GM23338 (cell line): Measurements from ENCODE around the gene FLYWCH1. TPM values are rescaled to one million over a fixed set of nuclear protein-coding genes. Genes with fewer than 3 reads are reported as not detected.
A peak's percentile ranks its signal among the peaks of the same experiment; 100 is the strongest.

Experiments used
- ATAC-seq: fragments of 200-7000 bp; cut with Tn5 transposase; 3 replicates; pipeline ENCODE4 v1.9.1; 2020
- DNase-seq: peaks from one replicate; pipeline ENCODE4 v3.0.0-alpha.2; 2015; ENCODE audit warnings: low spot score
- H2AFZ ChIP-seq: fragments of 200-600 bp; sonication (generic); 2 replicates; pipeline ENCODE4 v1.8.0; 2016; ENCODE audit warnings: antibody characterized with exemption, mild to moderate bottlenecking, moderate library complexity
- H3F3A ChIP-seq: fragments of 200-600 bp; sonication (generic); replicated peaks from 2 replicates; pipeline ENCODE4 v1.8.0; 2017; ENCODE audit warnings: antibody characterized with exemption, mixed run types, low read depth
- H3K27ac ChIP-seq: fragments of 200-600 bp; sonication (generic); 2 replicates; pipeline ENCODE4 v1.6.1; 2016; ENCODE audit warnings: low read depth
- H3K27me3 ChIP-seq: fragments of 200-600 bp; sonication (generic); 2 replicates; pipeline ENCODE4 v1.8.0; 2016; ENCODE audit warnings: mild to moderate bottlenecking, mixed run types, moderate library complexity; ENCODE audit not compliant: insufficient read depth
- H3K36me3 ChIP-seq: fragments of 200-600 bp; sonication (generic); 2 replicates; pipeline ENCODE4 v1.8.0; 2016; ENCODE audit warnings: mild to moderate bottlenecking; ENCODE audit not compliant: insufficient read depth
- H3K4me1 ChIP-seq: fragments of 200-600 bp; sonication (generic); 2 replicates; pipeline ENCODE4 v1.8.0; 2016; ENCODE audit warnings: mild to moderate bottlenecking, moderate library complexity; ENCODE audit not compliant: insufficient read depth
- H3K4me2 ChIP-seq: fragments of 200-600 bp; sonication (generic); 2 replicates; pipeline ENCODE4 v1.7.1; 2017; ENCODE audit warnings: mixed run types
- H3K4me3 ChIP-seq: fragments of 200-600 bp; sonication (generic); 2 replicates; pipeline ENCODE4 v1.6.1; 2016; ENCODE audit warnings: mixed run types
- H3K79me2 ChIP-seq: fragments of 200-600 bp; sonication (generic); replicated peaks from 2 replicates; pipeline ENCODE4 v1.8.0; 2017; ENCODE audit warnings: mild to moderate bottlenecking; ENCODE audit not compliant: insufficient read depth
- H3K9me2 ChIP-seq: fragments of 200-600 bp; sonication (generic); 2 replicates; pipeline ENCODE4 v1.8.0; 2017; ENCODE audit not compliant: insufficient read depth
- H4K20me1 ChIP-seq: fragments of 200-600 bp; sonication (generic); replicated peaks from 2 replicates; pipeline ENCODE4 v1.8.0; 2017; ENCODE audit warnings: mild to moderate bottlenecking; ENCODE audit not compliant: insufficient read depth
- H3K27ac Mint-ChIP-seq: 2 replicates; pipeline ENCODE4 v1.8.0; 2020; ENCODE audit warnings: inconsistent platforms, mild to moderate bottlenecking, moderate library complexity, mixed read lengths
- H3K27me3 Mint-ChIP-seq: 3 replicates; pipeline ENCODE4 v1.8.0; 2022; ENCODE audit warnings: low read depth, mild to moderate bottlenecking, moderate library complexity, mixed read lengths, inconsistent platforms; ENCODE audit not compliant: insufficient read depth, poor library complexity
- H3K36me3 Mint-ChIP-seq: 3 replicates; pipeline ENCODE4 v1.8.0; 2021; ENCODE audit warnings: low read depth, mild to moderate bottlenecking, inconsistent platforms, moderate library complexity, mixed read lengths
- H3K4me1 Mint-ChIP-seq: 3 replicates; pipeline ENCODE4 v1.8.0; 2020; ENCODE audit warnings: mild to moderate bottlenecking, inconsistent platforms, mixed read lengths
- H3K4me3 Mint-ChIP-seq: 3 replicates; pipeline ENCODE4 v1.8.0; 2021; ENCODE audit warnings: moderate library complexity, mild to moderate bottlenecking, inconsistent platforms, mixed read lengths
- H3K9me3 Mint-ChIP-seq: 3 replicates; pipeline ENCODE4 v1.8.0; 2020; ENCODE audit warnings: moderate library complexity, mild to moderate bottlenecking, inconsistent platforms, mixed read lengths
- CREB1 ChIP-seq: fragments of 250-450 bp; sonication (Bioruptor Pico); IDR thresholded peaks from 2 replicates; pipeline ENCODE4 v1.5.0; 2020; ENCODE audit warnings: low read depth, mild to moderate bottlenecking, moderate library complexity
- EZH2 ChIP-seq: fragments of 200-600 bp; sonication (generic); IDR thresholded peaks from one replicate; pipeline ENCODE4 v1.8.0; 2017; ENCODE audit warnings: antibody characterized with exemption, mild to moderate bottlenecking, low read depth; ENCODE audit not compliant: unreplicated experiment
- EZH2phosphoT487 ChIP-seq: fragments of 200-600 bp; sonication (generic); IDR thresholded peaks from one replicate; pipeline ENCODE4 v1.8.1; 2018; ENCODE audit warnings: antibody characterized with exemption; ENCODE audit not compliant: unreplicated experiment
- JUNB ChIP-seq: IDR thresholded peaks from one replicate; pipeline ENCODE4 v1.6.1; 2016; ENCODE audit warnings: antibody characterized with exemption; ENCODE audit not compliant: unreplicated experiment
- NANOG ChIP-seq: IDR thresholded peaks from 2 replicates; pipeline ENCODE4 v1.6.1; 2016; ENCODE audit warnings: antibody characterized with exemption, borderline replicate concordance
- ZNF331 ChIP-seq: fragments of 250-450 bp; sonication (Bioruptor Pico); IDR thresholded peaks from 2 replicates; pipeline ENCODE4 v1.5.0; 2020; ENCODE audit warnings: low read depth, mild to moderate bottlenecking, moderate library complexity
- polyA plus RNA-seq: library from polyadenylated mRNA; unstranded; fragments of >200 nt; fragmentation: Nextera tagmentation; extraction: Ambion mirVana; gene quantifications from 2 replicates; pipeline ENCODE4 v1.2.1, GENCODE V29; 2016
- total RNA-seq: library from RNA; depleted of rRNA; stranded (reverse); fragments of >200 nt; shearing (Covaris generic); gene quantifications from 2 replicates; pipeline ENCODE4 v1.2.3, GENCODE V29; 2014
- TF ChIP-seq, protein P1 (sequence below): IDR thresholded peaks from one replicate; pipeline ENCODE4 v1.6.1; 2018; ENCODE audit warnings: antibody characterized with exemption; ENCODE audit not compliant: unreplicated experiment
- TF ChIP-seq, protein P2 (sequence below), 2 experiments: fragments of 200-600 bp in 1 of 2; sonication (generic) in 1 of 2; conservative IDR thresholded peaks; 2 replicates each; pipeline versions ENCODE4 v1.5.1 to v1.6.1; 2016 to 2017; ENCODE audit warnings: antibody characterized with exemption in 2 of 2, low read depth in 2 of 2, mild to moderate bottlenecking in 2 of 2, moderate library complexity in 1 of 2
- TF ChIP-seq, protein P3 (sequence below): IDR thresholded peaks from 2 replicates; pipeline ENCODE4 v1.6.1; 2016; ENCODE audit warnings: antibody characterized with exemption
- TF ChIP-seq, protein P4 (sequence below): fragments of 250-450 bp; sonication (Bioruptor Pico); IDR thresholded peaks from 2 replicates; pipeline ENCODE4 v1.5.0; 2020; ENCODE audit warnings: mild to moderate bottlenecking, moderate library complexity

FLYWCH1 gene
- total and polyA plus RNA-seq, 2 experiments from 2014 or later = 6.0 to 29.3 TPM

DNA sequence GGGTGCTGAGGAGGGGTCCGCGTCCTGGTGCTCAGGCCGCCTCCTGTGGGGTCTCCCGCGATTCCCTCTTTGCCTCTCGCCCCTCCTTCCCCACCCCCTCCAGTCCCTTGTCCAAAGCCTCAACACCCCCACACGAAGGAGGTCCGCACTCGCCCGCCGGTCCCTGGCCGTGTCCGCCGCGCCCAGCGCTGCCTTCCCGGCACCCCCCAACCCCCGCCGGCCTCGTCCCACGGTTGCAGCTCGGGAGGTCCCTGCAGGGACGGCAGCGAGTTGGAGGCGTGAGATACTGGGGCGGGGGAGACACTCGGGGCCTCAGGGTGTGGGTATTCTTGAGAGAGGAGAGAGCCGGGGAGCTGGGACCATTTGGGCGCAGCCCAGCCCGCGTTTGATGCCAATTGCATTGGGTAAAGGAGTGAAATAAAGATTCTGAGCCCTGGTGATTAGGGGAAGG lies 28.2 kb upstream of the FLYWCH1 start:
- DNase-seq (peak; percentile 28), ATAC-seq (peak; percentile 7)
- H3K27me3 Mint-ChIP-seq = peaks cover 14% of the 10 kb centered on the region
- no peaks in the 10 kb centered on the region for H3K36me3 ChIP-seq
- H3K4me3 ChIP-seq = peak overlapping the region; percentile 94
- H3K27me3 ChIP-seq = peaks cover 13% of the 10 kb centered on the region; the same call in 1 of the 2 replicates
- H3F3A ChIP-seq = no peaks in the 10 kb centered on the region
- H3K79me2 ChIP-seq = no peaks in the 10 kb centered on the region; the same call in 1 of the 2 replicates
- H3K4me3 Mint-ChIP-seq = peak overlapping the region; percentile 90
- peaks cover 6% of the 10 kb centered on the region; the same call in 1 of the 2 replicates for H3K9me2 ChIP-seq
- peaks cover 15% of the 10 kb centered on the region for H3K9me3 Mint-ChIP-seq
- peaks cover 5% of the 10 kb centered on the region for H3K4me1 ChIP-seq
- no peak overlapping the region for H3K27ac ChIP-seq
- H3K4me1 Mint-ChIP-seq = peaks cover 5% of the 10 kb centered on the region
- TF ChIP-seq CREB1 (CRISPR knock-in tag) = no peak
- TF ChIP-seq, protein P1, sequence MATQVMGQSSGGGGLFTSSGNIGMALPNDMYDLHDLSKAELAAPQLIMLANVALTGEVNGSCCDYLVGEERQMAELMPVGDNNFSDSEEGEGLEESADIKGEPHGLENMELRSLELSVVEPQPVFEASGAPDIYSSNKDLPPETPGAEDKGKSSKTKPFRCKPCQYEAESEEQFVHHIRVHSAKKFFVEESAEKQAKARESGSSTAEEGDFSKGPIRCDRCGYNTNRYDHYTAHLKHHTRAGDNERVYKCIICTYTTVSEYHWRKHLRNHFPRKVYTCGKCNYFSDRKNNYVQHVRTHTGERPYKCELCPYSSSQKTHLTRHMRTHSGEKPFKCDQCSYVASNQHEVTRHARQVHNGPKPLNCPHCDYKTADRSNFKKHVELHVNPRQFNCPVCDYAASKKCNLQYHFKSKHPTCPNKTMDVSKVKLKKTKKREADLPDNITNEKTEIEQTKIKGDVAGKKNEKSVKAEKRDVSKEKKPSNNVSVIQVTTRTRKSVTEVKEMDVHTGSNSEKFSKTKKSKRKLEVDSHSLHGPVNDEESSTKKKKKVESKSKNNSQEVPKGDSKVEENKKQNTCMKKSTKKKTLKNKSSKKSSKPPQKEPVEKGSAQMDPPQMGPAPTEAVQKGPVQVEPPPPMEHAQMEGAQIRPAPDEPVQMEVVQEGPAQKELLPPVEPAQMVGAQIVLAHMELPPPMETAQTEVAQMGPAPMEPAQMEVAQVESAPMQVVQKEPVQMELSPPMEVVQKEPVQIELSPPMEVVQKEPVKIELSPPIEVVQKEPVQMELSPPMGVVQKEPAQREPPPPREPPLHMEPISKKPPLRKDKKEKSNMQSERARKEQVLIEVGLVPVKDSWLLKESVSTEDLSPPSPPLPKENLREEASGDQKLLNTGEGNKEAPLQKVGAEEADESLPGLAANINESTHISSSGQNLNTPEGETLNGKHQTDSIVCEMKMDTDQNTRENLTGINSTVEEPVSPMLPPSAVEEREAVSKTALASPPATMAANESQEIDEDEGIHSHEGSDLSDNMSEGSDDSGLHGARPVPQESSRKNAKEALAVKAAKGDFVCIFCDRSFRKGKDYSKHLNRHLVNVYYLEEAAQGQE = no peak
- TF ChIP-seq, protein P2, sequence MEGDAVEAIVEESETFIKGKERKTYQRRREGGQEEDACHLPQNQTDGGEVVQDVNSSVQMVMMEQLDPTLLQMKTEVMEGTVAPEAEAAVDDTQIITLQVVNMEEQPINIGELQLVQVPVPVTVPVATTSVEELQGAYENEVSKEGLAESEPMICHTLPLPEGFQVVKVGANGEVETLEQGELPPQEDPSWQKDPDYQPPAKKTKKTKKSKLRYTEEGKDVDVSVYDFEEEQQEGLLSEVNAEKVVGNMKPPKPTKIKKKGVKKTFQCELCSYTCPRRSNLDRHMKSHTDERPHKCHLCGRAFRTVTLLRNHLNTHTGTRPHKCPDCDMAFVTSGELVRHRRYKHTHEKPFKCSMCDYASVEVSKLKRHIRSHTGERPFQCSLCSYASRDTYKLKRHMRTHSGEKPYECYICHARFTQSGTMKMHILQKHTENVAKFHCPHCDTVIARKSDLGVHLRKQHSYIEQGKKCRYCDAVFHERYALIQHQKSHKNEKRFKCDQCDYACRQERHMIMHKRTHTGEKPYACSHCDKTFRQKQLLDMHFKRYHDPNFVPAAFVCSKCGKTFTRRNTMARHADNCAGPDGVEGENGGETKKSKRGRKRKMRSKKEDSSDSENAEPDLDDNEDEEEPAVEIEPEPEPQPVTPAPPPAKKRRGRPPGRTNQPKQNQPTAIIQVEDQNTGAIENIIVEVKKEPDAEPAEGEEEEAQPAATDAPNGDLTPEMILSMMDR (conservative IDR thresholded peaks at IDR 0.05; ENCODE audit: low read depth in 2 of 2) = no peak
- TF ChIP-seq, protein P3, sequence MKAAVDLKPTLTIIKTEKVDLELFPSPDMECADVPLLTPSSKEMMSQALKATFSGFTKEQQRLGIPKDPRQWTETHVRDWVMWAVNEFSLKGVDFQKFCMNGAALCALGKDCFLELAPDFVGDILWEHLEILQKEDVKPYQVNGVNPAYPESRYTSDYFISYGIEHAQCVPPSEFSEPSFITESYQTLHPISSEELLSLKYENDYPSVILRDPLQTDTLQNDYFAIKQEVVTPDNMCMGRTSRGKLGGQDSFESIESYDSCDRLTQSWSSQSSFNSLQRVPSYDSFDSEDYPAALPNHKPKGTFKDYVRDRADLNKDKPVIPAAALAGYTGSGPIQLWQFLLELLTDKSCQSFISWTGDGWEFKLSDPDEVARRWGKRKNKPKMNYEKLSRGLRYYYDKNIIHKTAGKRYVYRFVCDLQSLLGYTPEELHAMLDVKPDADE = no peak
- no peak for TF ChIP-seq EZH2phosphoT487
- TF ChIP-seq JUNB = no peak
- TF ChIP-seq ZNF331 (CRISPR knock-in tag) = no peak
- TF ChIP-seq, protein P4, sequence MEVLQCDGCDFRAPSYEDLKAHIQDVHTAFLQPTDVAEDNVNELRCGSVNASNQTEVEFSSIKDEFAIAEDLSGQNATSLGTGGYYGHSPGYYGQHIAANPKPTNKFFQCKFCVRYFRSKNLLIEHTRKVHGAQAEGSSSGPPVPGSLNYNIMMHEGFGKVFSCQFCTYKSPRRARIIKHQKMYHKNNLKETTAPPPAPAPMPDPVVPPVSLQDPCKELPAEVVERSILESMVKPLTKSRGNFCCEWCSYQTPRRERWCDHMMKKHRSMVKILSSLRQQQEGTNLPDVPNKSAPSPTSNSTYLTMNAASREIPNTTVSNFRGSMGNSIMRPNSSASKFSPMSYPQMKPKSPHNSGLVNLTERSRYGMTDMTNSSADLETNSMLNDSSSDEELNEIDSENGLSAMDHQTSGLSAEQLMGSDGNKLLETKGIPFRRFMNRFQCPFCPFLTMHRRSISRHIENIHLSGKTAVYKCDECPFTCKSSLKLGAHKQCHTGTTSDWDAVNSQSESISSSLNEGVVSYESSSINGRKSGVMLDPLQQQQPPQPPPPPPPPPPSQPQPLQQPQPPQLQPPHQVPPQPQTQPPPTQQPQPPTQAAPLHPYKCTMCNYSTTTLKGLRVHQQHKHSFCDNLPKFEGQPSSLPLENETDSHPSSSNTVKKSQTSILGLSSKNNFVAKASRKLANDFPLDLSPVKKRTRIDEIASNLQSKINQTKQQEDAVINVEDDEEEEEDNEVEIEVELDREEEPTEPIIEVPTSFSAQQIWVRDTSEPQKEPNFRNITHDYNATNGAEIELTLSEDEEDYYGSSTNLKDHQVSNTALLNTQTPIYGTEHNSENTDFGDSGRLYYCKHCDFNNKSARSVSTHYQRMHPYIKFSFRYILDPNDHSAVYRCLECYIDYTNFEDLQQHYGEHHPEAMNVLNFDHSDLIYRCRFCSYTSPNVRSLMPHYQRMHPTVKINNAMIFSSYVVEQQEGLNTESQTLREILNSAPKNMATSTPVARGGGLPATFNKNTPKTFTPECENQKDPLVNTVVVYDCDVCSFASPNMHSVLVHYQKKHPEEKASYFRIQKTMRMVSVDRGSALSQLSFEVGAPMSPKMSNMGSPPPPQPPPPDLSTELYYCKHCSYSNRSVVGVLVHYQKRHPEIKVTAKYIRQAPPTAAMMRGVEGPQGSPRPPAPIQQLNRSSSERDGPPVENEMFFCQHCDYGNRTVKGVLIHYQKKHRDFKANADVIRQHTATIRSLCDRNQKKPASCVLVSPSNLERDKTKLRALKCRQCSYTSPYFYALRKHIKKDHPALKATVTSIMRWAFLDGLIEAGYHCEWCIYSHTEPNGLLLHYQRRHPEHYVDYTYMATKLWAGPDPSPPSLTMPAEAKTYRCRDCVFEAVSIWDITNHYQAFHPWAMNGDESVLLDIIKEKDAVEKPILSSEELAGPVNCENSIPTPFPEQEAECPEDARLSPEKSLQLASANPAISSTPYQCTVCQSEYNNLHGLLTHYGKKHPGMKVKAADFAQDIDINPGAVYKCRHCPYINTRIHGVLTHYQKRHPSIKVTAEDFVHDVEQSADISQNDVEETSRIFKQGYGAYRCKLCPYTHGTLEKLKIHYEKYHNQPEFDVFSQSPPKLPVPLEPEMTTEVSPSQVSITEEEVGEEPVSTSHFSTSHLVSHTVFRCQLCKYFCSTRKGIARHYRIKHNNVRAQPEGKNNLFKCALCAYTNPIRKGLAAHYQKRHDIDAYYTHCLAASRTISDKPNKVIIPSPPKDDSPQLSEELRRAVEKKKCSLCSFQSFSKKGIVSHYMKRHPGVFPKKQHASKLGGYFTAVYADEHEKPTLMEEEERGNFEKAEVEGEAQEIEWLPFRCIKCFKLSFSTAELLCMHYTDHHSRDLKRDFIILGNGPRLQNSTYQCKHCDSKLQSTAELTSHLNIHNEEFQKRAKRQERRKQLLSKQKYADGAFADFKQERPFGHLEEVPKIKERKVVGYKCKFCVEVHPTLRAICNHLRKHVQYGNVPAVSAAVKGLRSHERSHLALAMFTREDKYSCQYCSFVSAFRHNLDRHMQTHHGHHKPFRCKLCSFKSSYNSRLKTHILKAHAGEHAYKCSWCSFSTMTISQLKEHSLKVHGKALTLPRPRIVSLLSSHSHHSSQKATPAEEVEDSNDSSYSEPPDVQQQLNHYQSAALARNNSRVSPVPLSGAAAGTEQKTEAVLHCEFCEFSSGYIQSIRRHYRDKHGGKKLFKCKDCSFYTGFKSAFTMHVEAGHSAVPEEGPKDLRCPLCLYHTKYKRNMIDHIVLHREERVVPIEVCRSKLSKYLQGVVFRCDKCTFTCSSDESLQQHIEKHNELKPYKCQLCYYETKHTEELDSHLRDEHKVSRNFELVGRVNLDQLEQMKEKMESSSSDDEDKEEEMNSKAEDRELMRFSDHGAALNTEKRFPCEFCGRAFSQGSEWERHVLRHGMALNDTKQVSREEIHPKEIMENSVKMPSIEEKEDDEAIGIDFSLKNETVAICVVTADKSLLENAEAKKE = no peak
- no peak for TF ChIP-seq NANOG
- no peak for TF ChIP-seq EZH2
- peaks cover 7% of the 10 kb centered on the region; the same call in 1 of the 3 replicates for H3K36me3 Mint-ChIP-seq
- H2AFZ ChIP-seq = peak overlapping the region; percentile 92
- peak overlapping the region; percentile 97 for H3K4me2 ChIP-seq
- H4K20me1 ChIP-seq = no peaks in the 10 kb centered on the region
- H3K27ac Mint-ChIP-seq = no peak overlapping the region
